ENCODE data around the gene VAMP5. TPM values are rescaled to one million over a fixed set of nuclear protein-coding genes. Genes with fewer than 3 reads are reported as not detected.
A peak's percentile ranks its signal among the peaks of the same experiment; 100 is the strongest.

The VAMP5 gene
- total and polyA plus RNA-seq, 9 of the 15 experiments (the other 6 are each of a cell fraction or from before 2014, with no cell fraction given): 0.54 to 1.9 (median 1.5) TPM; not detected in 2

GRCh38 chr2:85537600-85538506 lies 46.4 kb upstream of the VAMP5 start (continued):
- TF ChIP-seq THAP12 (CRISPR knock-in tag; IDR thresholded peaks at IDR 0.05) (no peak), NFRKB (IDR thresholded peaks at IDR 0.05; ENCODE audit: low read depth) (no peak), CCNT2 (IDR thresholded peaks at IDR 0.05; ENCODE audit: borderline replicate concordance, extremely low read depth, insufficient read length, low read depth, low read length) (no peak), ZNF395 (CRISPR knock-in tag; IDR thresholded peaks at IDR 0.05) (peak; percentile 48), ZNF707 (CRISPR knock-in tag; conservative IDR thresholded peaks at IDR 0.05) (no peak), BRD9 (IDR thresholded peaks at IDR 0.05; ENCODE audit: low read depth, partially characterized antibody) (no peak), AFF1 (IDR thresholded peaks at IDR 0.05; ENCODE audit: low read depth in 1 of 2, partially characterized antibody in 2 of 2) (peak in 1 of 2 experiments; percentile 19), ZNF197 (CRISPR knock-in tag; IDR thresholded peaks at IDR 0.05; ENCODE audit: low read depth) (no peak; the same call in 1 of the 2 replicates), ZNF589 (CRISPR knock-in tag; IDR thresholded peaks at IDR 0.05; ENCODE audit: low read depth) (peak; percentile 79; the same call in 1 of the 2 replicates), CBX1 (IDR thresholded peaks at IDR 0.05; ENCODE audit: low read depth) (no peak), DEAF1 (CRISPR knock-in tag; IDR thresholded peaks at IDR 0.05) (no peak), L3MBTL2 (IDR thresholded peaks at IDR 0.05) (peak; percentile 44; the same call in 1 of the 2 replicates), FIP1L1 (IDR thresholded peaks at IDR 0.05; ENCODE audit: low read depth, low read length, poor library complexity, severe bottlenecking) (no peak), RBM15 (IDR thresholded peaks at IDR 0.05; ENCODE audit: insufficient read depth, low read length) (no peak), MLX (CRISPR knock-in tag; conservative IDR thresholded peaks at IDR 0.05) (no peak)

All from K562 (cell line).